GM19438 (cell line): ENCODE data around the gene SRSF3.
"Not testable (repeated sequence)": the region's sequence is repeated elsewhere in the genome, so short reads cannot be mapped to it uniquely, and the experiment has no call there.

Experiments
- ATAC-seq: cut with Tn5 transposase; IDR thresholded peaks from one replicate; pipeline ENCODE4 v1.9.1; 2021; ENCODE audit warnings: low read depth; ENCODE audit not compliant: unreplicated experiment

SRSF3 gene

GRCh38 chr6:36572353-36573311 lies 21.5 kb upstream of the SRSF3 start:
- ATAC-seq: not testable (repeated sequence)

DNA sequence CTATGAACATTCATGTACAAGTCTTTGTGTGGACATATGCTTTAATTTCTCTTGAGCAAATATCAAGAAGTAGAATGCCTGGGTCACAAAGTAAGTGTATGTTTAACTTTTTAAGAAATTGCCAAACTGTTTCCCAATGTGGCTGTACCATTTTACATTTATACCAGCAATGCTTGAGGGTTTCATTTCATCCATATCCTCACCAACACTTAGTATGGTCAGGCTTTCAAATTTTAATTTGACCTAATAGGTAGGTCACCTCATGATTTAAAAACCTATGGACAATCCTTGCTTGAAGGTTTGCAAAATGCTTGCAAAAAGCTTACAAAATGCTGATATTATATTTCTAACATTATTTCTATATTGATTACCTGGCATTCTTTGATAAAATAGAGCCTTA lies 19.5 kb upstream of the SRSF3 start:
- no peak for ATAC-seq

DNA sequence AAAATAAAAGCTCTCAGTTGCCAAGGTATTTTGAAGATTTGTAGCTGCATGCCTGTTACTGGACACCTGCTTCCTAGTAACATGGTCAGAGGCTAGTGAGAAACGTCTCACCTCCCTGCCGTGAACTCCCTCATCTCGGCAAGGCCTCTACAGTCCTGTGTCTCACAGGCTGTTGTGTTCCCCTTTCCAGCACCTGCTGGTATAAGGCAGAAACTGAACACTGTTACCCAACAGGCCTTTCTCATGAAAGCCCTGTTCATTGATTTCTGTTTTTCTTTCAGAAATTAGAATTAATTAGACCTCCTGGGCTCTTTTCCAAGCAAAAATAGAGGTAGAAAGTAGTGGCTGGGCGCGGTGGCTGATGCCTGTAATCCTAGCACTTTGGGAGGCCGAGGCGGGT lies 17.6 kb upstream of the SRSF3 start:
- ATAC-seq: no peak

- no peak for ATAC-seq
Observed at GRCh38 chr6:36577301-36577700, 16.9 kb upstream of the SRSF3 start.

GRCh38 chr6:36578030-36578429 lies 16.1 kb upstream of the SRSF3 start:
- ATAC-seq: no peak

- ATAC-seq: no peak
Observed at GRCh38 chr6:36578431-36578830, 15.7 kb upstream of the SRSF3 start.

DNA sequence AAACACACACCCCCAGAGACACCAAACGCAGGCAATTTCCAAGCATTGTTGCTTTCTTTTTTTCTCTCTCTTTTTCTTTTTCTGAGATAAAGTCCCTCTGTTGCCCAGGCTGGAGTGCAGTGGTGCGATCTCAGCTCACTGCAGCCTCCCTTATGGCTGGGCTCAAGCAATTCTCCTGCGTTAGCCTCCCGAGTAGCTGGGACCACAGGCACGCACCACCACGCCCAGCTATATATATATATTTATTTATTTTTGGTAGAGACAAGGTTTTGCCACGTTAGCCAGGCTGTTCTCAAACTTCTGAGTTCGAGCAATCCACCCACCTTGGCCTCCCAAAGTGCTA lies 14.0 kb upstream of the SRSF3 start:
- no peak for ATAC-seq

DNA sequence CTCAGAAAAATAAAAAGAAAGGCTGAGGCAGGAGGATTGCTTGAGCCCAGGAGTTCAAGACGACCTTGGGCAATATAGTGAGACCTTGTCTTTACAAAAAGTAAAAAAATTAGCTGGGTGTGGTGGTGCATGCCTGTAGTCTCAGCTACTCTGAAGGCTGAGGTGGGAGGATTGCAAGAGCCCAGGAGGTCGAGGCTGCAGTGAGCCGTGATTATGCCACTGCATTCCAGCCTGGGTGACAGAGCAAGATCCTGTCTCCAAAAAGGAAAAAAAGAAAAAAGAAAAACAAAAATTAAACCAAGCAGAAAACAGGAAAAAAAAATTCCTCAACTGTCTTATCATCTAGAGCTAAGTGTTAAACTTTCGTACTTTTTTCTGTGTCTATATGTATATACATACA lies 12.4 kb upstream of the SRSF3 start:
- ATAC-seq: no peak

- ATAC-seq: no peak
Observed at GRCh38 chr6:36586606-36587005, 7.6 kb upstream of the SRSF3 start.

GRCh38 chr6:36589025-36589400 lies 5.1 kb upstream of the SRSF3 start:
- not testable (repeated sequence) for ATAC-seq

DNA sequence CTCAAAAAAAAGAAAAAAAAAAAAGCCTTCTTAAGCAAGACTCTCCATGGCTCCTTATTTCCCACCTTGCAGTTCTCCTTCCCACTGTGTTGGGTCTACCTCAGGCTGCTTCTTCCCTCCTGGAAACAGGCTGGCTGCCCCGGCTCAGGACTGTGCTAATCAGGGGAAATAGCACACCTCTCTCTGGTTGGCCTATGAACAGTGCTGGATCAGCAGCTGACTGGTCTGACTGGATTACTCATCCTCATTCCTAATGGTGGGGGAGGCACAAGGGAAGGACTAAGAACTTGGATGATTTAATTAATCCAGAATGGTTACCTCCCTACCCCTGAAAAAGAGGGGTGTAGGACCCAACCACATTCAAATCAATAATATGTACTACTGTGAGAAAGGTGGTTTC lies 3.9 kb upstream of the SRSF3 start:
- ATAC-seq: no peak

DNA sequence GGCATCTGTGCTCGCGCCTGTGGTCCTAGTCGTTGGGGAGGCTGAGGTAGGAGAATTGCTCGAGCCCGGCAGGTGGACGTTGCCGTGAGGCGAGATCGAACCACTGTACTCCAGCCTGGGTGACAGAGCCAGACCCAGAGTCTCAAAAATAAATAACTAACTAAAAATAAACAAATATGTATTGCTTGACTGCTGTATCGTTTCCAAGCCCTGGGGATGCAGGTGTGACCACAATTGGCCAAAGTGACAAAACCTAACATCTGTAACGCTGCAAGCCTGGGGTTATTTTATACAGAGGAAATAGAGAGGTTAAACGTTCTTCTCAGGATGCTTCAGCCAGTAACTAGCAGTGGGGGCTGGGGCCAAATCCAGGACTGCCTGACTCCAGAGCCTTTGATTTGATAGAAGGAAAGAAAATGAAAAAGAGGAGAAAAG lies 1.9 kb upstream of the SRSF3 start:
- no peak for ATAC-seq

GRCh38 chr6:36593569-36594028 lies 563 bp upstream of the SRSF3 start:
- peak; percentile 14 for ATAC-seq

DNA sequence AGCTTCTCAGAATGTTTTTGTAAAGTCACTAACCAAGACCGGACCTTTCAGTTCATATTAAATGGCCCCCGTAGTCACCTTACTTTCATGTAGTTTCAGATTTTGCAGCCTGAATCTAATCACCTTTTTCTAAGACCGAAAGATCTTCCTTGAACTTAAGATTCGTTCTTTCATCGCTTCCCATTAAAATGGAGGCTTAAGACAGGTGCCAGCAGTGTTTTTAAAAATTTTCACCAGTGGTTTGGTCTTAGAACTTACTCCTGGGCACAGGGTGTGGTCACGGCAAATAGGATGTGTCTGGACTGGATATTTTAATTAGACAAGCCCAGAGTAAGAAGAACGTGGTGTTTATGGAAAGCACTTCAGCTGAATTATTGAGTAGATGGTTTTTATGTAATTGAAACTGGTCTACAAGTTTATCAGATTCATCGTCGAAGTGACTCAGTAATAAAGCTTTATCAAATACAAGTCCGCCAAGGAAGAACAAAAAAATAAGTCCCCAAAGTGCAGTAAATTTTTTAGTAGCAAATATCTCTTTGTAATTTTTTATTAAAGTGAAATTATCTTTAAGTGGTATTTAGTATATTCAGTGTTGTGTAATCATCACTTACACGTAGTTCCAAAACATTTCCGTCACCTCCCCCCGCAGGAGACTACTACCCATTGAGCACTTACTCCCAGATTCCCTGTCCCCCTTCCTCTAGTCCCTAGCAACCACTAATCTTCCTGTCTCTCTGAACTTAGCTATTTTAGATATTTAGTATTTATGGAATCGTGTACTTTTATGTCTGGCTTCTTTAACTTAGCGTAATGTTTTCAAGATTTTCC lies 868 bp downstream of the SRSF3 start:
- ATAC-seq: no peak

GRCh38 chr6:36596356-36596755 lies 2.2 kb downstream of the SRSF3 start:
- ATAC-seq: no peak

DNA sequence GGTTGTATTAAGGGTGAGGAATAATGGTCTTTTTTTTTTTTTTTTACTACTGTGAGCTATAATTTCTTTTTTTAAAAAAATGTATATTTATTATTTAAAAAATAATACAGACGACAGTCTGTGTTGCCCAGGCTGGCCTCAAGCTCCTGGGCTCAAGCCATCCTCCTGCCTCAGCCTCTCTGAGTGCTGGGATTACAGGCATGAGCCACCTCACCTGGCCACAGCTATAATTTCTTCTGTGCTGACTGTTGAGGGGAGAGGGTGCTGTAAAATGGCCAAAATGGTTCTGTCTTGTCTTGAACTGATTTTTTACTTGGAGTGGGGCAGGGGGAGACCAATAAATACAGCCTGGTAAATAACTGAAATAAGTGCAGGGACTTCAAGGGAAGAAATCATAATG lies 3.6 kb downstream of the SRSF3 start:
- ATAC-seq: no peak

DNA sequence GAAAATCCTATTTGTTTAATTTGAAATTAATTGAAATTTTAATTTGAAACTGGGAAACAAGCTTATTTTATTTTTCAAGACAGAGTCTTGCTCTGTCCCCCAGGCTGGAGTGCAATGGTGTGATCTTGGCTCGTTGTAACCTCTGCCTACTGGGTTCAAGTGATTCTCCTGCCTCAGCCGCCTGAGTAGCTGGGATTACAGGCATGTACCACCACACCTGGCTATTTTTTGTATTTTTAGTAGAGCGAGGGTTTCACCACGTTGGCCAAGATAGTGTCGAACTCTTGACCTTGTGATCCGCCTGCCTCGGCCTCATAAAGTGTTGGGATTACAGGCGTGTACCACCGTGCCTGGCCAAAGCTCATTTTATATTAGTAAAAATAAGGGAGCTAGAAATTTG lies 4.2 kb downstream of the SRSF3 start:
- ATAC-seq: no peak

GRCh38 chr6:36598739-36599318 lies 4.7 kb downstream of the SRSF3 start:
- no peak for ATAC-seq

GRCh38 chr6:36599791-36600209 lies 5.6 kb downstream of the SRSF3 start:
- no peak for ATAC-seq

GRCh38 chr6:36600564-36601146 lies 6.5 kb downstream of the SRSF3 start:
- ATAC-seq: no peak

DNA sequence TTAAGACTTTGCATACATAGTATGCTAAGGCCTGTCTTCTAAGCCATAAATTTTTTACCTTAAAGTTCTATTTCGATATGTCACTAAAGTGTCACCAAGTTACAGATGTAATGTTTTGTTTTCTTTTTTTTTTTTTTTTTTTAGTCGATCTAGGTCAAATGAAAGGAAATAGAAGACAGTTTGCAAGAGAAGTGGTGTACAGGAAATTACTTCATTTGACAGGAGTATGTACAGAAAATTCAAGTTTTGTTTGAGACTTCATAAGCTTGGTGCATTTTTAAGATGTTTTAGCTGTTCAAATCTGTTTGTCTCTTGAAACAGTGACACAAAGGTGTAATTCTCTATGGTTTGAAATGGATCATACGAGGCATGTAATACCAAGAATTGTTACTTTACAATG lies 7.7 kb downstream of the SRSF3 start:
- ATAC-seq: not testable (repeated sequence)
